HG02610 (cell line): ENCODE measurements around the gene MYO10.

Source experiments
- ATAC-seq: cut with Tn5 transposase; IDR thresholded peaks from one replicate; pipeline ENCODE4 v1.9.1; 2021; ENCODE audit warnings: mild to moderate bottlenecking, moderate library complexity; ENCODE audit not compliant: unreplicated experiment

MYO10 gene

DNA sequence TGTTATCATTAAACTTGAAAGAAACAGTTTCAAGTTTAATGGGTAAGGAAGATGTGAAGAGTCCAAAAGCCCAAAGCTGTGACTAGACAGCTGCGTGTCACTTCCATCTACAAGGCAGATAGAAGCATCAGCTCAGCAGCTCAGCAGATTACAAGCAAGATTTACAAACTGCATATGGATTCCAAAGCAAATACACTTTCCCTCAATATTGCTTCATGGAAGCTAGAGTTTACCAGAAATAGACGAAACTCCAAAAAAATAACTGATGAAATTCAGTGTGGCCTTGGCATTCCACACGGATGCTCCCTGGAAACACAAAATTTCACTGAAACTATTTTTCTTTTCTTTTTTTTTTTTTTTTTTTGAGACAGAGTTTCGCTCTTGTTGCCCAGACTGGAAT is 17.9 kb downstream of the MYO10 start:
- ATAC-seq, result no peak

DNA sequence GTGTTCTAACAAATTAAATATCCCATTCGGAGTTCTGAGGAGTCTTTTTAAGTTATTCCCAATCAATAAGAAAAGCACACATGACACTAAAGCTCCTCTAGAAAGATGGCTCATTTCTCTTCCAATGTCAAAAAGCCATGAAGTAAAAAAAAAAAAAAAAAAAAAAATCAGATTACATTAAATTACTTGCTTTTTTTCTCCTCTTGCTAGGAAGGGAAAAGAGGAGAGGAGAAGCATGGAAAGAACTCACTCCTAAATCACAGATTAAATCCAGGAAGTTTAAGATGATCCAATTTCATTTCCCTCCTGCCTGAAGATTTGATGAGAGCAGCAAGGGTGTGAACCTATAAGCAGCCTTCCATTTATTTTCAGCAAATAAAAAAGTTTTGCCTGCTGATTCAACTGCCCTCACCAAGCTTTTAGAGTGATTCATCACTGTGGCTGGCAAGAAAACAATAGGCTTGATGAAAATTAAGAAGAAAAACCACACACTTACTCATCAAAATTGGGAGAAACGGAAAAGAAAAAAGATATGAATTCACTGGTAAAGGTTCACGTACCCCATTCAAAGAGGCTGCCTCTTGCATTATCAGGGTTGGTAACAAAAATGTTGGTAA is 19.7 kb downstream of the MYO10 start:
- no peak for ATAC-seq

DNA sequence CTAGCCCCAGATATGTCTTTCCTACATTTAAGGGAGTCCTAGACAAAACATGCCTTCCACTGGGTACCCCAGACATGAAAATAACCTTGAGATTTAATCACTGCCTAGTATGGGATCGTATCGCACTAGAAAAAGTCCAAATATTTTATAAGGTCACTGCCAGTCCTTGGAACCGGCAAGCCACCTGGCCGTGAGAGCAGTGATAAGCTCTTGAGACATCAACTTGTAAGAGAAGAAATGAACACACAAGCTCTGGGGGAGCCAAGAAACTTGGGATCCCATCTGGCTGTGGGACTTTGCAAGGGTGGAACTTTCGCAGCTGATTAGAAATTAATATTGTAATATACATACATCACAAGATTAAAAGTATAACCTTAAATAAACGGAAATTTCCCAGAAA is 21.5 kb downstream of the MYO10 start:
- ATAC-seq, result no peak

DNA sequence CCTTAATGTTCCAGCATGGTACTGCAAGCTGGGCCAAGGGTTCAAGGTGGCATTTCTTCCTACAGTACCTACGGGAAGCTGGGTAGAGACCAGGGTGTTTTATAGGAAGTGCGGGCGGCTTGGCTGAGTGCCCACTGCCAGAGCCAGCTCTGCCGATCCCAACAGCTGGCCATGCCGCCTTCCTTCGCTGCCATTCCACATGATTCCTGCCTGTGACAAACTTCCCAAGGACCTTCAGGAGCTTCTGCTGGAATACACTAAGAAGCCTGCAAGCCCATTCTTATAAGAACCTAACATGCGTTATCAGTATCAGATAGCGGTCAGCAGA is 22.0 kb downstream of the MYO10 start:
- ATAC-seq, result no peak

DNA sequence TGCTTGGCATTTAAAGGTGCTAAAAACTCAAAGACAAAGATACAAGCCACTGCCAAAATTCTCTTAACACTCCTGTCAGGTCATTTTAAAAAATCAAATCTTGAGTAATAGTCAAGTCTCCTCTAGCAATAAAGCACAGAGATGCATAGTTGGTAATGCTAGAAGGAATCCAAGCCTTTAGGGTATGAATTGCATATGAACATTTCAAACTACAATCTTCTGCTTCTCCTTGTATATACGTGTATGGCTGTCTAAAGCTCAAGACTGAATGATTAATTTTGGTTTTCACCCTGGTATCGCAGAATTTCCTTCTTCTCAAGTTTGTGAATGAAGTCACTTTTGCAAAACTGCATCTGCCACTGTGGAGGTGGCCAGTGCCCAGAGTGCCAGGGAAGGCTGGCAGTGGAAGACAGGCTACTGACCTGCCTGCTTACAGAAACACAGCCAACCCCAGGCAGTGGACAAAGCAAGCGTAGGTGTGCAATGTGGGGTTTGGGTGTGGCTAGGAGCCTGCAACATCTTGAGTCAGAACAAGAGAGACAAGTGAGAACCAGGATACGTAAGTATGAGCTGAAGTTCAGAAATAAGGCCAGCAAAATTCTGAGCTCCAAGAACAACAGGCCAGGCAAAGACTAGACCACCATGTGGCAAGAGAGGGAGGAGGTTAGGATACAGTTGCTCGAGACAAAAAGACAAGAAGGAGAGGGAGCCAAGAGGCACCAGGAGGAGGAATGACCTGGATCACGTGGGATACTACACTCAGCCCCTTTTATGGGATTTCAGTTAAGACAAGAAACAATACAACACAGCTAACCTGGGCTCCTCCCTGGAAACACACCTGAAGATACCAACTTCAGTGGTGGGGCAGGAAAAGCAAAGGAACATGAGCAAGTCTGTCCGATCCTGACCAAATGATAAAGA is 22.6 kb downstream of the MYO10 start:
- ATAC-seq, result no peak

DNA sequence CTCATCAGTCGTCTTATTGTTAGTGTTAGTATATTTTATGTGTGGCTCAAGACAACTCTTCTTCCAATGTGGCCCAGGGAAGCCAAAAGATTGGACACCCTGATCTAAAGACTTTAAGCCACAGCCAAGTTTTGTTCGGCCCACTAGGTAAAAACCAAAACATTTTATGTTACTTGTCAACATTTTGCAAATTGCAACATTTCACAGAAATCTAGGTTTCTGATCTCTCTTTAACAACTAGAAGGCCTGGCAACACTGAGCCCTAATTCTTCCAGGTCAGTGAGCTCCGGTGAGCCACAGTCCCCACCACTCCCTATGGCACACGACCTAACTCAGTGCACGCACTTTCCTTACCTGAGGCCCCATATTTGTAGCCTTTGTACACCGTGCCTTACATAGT is 24.0 kb downstream of the MYO10 start:
- no peak for ATAC-seq

DNA sequence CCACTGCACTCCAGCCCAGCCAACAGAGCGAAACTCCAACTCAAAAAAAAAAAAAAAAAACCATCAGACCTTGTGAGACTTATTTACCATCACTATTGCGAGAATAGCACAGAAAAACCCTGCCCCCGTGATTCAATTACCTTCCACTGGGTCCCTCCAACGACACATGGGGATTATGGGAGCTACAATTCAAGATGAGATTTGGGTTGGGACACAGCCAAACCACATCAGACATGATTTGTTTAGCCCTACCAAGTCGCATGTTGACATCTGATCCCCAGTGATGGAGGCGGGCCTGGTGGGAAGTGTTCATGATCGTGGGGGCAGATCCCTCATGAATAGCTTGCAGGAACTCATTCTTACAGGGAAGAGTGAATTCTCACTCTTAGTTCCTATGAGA is 26.6 kb downstream of the MYO10 start:
- ATAC-seq, result no peak

DNA sequence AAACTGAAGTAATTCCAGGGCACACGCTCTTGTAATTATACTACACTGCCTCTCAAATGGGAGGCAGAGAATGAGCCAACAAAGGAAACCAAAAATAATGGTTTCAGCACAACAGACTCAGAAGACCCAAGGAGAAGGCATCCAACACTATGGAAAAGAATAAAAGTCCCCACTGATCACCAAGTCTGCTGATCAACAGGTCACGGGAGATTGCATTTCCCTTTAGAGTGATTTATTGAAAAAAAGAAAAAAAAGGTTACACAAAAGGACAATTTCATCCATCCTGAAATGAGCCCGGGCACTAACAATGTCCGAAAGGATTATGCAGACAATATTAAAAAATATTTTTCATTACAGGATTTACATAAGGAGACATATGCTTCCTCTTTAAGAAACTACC is 28.8 kb downstream of the MYO10 start:
- ATAC-seq, result no peak

DNA sequence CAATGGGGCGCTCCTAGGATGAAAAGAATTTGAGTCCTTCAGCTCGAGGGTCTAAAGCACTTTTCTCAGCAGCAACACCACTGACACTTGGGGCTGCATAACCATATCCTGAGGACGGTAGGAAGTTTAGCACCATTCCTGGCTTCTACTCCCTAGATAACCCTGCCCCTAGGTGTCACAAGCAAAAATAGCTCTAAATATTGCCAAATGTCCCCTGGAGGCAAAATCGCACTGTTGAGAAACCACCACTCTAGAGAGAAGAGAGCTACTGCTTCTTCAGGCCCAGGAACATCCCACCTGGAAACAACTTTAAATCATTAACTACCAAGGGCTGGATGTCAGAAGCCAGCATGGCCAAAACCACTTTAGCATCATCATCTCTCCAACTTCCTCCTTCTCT is 29.8 kb downstream of the MYO10 start:
- no peak for ATAC-seq

DNA sequence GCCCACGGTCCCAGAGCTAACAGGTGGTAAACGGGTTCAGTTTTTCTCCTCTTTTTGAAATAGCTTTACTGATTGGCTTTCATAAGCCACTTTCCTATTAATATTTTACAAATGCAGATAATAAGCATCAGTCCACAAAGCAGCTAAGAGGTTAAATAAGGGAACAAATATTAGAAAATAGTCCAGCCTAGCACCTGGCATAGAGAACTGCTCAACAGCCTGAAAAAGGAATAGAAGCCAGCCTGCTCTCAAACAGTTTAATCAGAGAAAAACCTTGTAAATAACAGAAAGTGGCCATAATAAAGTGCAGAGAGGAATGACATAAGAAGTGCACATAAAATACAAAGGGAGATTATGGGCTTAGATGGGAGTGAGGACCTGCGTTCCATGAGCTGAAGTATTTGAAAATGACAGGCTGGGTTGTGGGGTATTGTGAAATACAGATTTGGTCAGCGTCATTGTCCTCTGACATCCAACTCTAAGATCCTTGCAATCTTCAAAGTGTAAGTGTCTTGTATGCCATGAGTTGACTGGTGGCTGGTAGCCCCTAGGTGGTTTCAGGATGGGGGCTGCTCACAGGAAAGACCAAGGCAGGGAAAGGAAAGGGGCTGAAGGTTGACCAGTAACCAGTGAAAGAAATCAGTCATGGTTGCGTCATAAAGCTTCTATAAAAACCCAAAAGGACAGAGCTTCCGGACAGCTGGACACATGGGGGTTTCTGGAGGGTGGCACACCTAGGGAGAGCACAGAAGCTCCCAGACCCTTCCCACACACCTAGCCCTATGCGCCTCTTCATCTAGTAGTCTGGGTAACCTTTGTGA is 32.4 kb downstream of the MYO10 start:
- ATAC-seq, result no peak

DNA sequence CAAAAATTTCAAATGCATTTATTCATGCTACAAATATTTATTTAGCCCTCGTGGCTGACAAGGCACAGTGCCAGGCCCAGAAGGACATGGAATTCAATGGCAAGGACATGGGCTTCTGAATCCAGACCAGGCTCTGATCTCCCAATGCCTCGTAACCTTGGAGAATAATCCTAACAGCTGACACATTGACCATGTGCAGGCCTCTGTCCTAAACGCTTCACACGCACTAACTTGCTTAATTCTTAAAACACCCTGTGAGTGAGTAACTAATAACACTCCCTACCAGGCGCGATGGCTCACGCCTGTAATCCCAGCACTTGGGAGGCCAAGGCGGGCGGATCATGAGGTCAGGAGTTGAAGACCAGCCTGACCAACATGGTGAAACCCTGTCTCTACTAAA is 33.2 kb downstream of the MYO10 start:
- ATAC-seq, result no peak

DNA sequence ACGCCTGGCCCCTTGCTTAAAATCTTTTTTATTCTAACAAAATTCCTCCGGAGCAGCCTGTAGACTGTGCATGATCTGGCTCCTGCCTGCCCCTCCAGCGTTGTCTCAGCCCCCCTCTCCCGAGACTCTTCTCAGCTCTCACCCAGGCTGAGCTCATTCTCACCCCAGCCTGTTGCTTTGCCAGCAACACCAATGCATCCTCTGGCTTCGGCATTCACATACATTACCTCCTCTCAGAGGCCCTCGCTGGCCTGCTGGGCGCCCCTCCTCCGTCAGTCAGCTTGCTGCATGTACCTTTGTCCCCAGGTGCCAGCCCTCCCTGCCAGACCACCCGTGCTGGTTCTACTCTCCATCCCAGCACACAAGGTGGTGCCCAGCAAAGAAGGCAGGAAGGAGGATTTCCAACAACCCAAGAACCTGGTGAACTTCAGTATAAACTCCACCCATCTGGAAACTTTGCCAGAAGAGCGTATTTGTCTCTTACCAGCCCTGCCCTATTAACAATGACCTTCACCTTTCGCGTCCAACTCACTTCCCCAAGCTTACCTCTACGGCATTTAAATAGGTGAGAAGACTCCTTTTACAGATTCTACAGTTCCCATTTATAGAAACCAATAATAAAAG is 35.0 kb downstream of the MYO10 start:
- ATAC-seq, result no peak

DNA sequence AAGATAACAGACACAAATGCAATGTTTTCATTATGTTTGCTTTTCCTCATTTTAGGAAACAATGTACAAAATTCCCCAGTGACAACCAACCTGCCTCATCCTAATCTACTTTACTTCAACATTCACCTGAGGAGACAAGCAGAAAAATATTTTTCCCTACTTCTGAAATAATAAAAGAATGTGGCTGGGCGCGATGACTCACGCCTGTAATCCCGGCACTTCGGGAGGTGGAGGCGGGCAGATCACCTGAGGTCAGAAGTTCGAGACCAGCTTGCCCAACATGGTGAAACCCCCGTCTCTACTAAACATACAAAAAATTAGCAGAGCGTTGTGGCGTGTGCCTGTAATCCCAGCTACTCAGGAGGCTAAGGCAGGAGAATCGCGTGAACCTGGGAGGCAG is 36.9 kb downstream of the MYO10 start:
- ATAC-seq, result no peak

DNA sequence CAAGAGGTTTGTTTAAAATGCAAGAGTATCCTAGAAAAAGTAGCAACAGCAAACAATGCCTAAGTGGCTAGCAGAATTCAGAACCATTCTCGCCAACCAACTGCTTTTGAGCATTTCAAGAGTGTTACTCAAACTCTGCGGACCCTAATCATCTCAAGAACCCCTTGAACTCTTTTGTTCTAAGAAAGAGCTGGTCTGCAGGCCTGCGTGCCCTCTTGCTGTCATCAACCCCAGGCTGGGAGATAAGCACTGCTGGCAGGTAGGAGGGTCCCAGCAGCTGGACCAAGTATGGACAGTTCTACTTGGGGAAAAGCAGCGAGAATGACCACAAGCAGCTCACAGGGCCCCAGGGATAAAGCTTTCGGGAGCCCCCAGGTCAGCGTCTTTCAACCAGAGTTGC is 38.3 kb downstream of the MYO10 start:
- ATAC-seq, result no peak

DNA sequence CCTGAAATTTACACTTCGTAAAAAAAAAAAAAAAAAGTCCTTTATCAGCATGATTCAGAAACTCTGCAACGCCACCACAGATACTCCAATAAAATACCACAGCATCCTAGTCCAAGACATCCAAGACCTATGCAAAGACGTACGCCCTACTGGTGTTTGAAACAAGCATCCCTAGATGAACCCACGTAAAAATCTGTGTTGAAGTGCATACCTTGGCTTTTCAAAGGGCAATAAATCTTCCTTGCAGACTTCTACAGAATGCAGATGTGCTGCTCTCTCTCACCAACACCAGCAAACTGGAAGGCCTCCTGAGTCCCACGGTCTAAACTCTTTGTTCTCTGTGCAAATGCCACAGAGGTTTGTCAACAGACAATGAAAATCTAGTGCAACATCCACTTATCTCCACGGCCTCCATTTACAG is 38.8 kb downstream of the MYO10 start:
- ATAC-seq, result no peak

DNA sequence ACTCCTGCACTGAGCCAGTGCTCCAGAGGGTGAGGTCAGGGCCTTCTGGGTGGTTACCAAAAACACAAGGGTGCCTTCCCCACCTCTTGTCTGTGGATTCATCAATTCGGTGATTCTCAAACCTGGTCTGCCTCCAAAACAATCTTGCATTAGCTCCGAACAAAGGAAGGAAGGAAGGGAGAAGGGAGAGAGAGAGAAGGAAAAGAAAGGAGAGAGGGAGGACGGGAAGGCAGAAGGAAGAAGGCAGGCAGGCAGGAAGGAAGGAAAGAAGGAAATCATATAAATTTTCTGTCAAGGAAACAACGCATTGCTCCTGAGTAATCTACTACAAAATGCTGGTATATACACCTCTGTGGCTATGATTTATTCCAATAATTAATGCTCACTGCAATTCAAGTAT is 39.3 kb downstream of the MYO10 start:
- no peak for ATAC-seq

DNA sequence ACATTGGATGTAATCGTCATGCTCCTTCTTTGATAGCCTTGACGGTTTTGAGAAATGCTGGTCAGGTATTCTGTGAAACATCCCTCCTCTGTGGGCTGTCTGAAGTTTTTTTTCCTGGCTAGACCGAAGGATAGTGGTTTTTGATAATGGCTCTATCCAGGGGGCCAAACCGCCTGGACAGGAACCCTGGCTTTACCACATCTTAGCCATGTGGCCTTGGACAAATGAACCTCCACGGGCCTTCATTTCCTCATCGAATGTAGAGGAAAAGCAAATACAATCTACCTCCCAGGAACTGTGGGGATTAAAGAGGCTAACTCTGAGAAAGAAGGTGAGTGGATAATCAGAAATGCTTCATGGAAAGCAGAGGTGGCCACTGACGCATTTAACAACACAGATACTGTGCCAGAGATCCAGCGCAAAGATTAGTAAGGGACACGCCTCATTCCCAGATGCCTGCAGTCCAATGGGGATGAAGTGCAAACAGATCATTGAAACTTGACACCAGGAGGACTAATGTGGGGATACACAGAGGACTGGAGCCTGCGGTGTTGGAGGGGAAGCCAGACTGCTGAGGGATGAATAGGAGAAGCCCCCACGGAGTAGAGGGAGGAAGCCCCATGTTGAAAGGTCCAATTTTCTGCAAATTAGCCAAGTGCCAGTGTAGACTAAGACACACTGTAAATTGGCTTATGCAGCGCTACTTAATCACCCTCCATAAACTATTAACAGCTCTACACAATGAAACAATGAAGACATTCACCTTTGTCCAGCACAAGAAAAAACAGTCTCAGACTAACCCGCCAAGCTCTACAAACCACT is 41.6 kb downstream of the MYO10 start:
- ATAC-seq, result no peak

DNA sequence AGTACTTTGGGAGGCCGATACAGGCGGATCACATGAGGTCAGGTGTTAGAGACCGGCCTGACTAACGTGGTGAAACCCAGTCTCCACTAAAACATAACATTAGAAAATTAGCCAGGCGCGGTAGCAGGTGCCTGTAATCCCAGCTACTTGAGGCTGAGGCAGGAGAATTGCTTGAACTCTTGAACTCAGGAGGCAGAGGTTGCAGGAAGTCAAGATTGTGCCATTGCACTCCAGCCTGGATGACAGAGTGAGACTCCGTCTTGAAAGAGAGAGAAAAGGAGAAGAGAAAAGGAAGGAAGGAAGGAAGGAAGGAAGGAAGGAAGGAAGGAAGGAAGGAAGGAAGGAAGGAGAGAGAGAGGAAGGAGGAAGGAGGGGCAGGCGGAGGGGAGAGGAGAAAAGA is 45.1 kb downstream of the MYO10 start:
- ATAC-seq, result no peak

DNA sequence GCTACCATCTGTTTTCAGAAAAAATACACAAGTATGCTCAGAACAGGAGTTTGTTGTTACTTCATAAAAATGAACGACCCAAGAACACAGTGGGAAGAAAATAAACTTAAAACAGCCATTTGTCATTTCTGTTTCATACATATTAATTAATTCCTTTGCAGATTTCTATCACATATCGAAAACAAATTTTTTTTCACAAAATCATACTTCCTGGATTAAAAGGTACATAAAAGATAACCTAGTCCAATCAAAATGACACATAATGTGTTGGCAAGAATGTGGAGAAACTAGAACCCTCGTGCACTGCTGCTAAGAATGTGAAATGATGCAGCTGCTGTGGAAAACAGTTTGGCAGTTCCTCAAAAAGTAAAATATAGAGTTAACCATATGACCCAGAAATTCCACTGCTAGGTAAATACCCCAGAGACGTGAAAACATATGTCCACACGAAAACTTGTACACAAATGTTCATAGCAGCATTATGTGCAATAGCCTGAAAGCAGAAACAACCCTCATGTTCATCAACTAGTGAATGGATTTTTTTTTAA is 46.0 kb downstream of the MYO10 start:
- no peak for ATAC-seq
